OCI-LY1 (cell line): ENCODE results near the gene THOC5.

Experiments
- CTCF ChIP-seq: fragments of 200-600 bp; sonication (generic), shearing (Covaris generic); IDR thresholded peaks from 2 replicates; pipeline ENCODE4 v1.5.1; 2017; ENCODE audit warnings: mild to moderate bottlenecking, antibody characterized with exemption, low read length, moderate library complexity, mixed read lengths
- EZH2 ChIP-seq: fragments of 200-600 bp; sonication (generic), shearing (Covaris generic); IDR thresholded peaks from 2 replicates; pipeline ENCODE4 v1.8.0; 2017; ENCODE audit warnings: borderline replicate concordance, mixed run types, mild to moderate bottlenecking, antibody characterized with exemption, low read length, moderate library complexity, mixed read lengths

- TF ChIP-seq CTCF = no peak
- no peak for TF ChIP-seq EZH2
Observed at GRCh38 chr22:29523761-29524160, 29.8 kb downstream of the THOC5 start.
